GM12891 (cell line): ENCODE measurements around the gene CCR5.
A peak's percentile ranks its signal among the peaks of the same experiment; 100 is the strongest.

Source experiments
- DNase-seq: peaks from one replicate; pipeline ENCODE4 v3.0.0; 2011; ENCODE audit warnings: low spot score; ENCODE audit not compliant: insufficient read length
- FAIRE-seq: peaks from 2 replicates; lab custom pipeline; 2011; peaks lifted over from hg19 to GRCh38; lab: Jason Lieb, UNC
- PAX5 ChIP-seq: IDR thresholded peaks from 2 replicates; pipeline ENCODE4 v1.6.1; 2011; ENCODE audit warnings: low read length, moderate library complexity, mild to moderate bottlenecking; ENCODE audit not compliant: insufficient read depth, severe bottlenecking
- POLR2A ChIP-seq: IDR thresholded peaks from 2 replicates; pipeline ENCODE4 v1.6.1; 2011; ENCODE audit warnings: low read depth, low read length, control low read depth
- POLR2AphosphoS5 ChIP-seq: IDR thresholded peaks from 2 replicates; pipeline ENCODE4 v1.6.1; 2011; ENCODE audit warnings: low read depth, low read length, control low read depth
- POU2F2 ChIP-seq: IDR thresholded peaks from 2 replicates; pipeline ENCODE4 v1.6.1; 2011; ENCODE audit warnings: low read depth, mild to moderate bottlenecking, control low read depth, low read length, moderate library complexity
- SPI1 ChIP-seq: IDR thresholded peaks from 2 replicates; pipeline ENCODE4 v1.6.1; 2011; ENCODE audit warnings: low read depth, low read length, control low read depth
- TAF1 ChIP-seq: IDR thresholded peaks from 2 replicates; pipeline ENCODE4 v1.6.1; 2011; ENCODE audit warnings: low read depth, low read length, control low read depth

The CCR5 gene

GRCh38 chr3:46358466-46358865 is 12.3 kb upstream of the CCR5 start:
- no peak for TF ChIP-seq POLR2AphosphoS5
- no peak for TF ChIP-seq TAF1
- no peak for TF ChIP-seq POLR2A
- no peak for TF ChIP-seq POU2F2
- no peak for TF ChIP-seq PAX5
- no peak for TF ChIP-seq SPI1
- DNase-seq: no peak
- no peak for FAIRE-seq

GRCh38 chr3:46359733-46360493 is 10.8 kb upstream of the CCR5 start:
- DNase-seq: no peak
- TF ChIP-seq TAF1: no peak
- peak; percentile 78 for TF ChIP-seq POU2F2
- TF ChIP-seq POLR2A: no peak
- no peak for TF ChIP-seq PAX5
- TF ChIP-seq POLR2AphosphoS5: no peak
- peak; percentile 80 for TF ChIP-seq SPI1

GRCh38 chr3:46360907-46361306 is 9.8 kb upstream of the CCR5 start:
- FAIRE-seq (no peak), DNase-seq (no peak)
- TF ChIP-seq PAX5: no peak
- TF ChIP-seq POLR2A: no peak
- TF ChIP-seq POLR2AphosphoS5: no peak
- TF ChIP-seq TAF1: no peak
- TF ChIP-seq SPI1: no peak
- no peak for TF ChIP-seq POU2F2

More at GRCh38 chr3:46359733-46360493, 10.8 kb upstream of the CCR5 start:
- FAIRE-seq: peak; percentile 98

GRCh38 chr3:46361408-46362283 is 9.1 kb upstream of the CCR5 start:
- TF ChIP-seq SPI1 (no peak), PAX5 (no peak)
- no peak for DNase-seq
- peak; percentile 9 for FAIRE-seq

GRCh38 chr3:46365041-46365440 is 5.7 kb upstream of the CCR5 start:
- FAIRE-seq (peak; percentile 23), DNase-seq (no peak)
- TF ChIP-seq POU2F2 (no peak), TAF1 (no peak), POLR2AphosphoS5 (no peak), PAX5 (no peak), SPI1 (no peak), POLR2A (no peak)

GRCh38 chr3:46365737-46366524 is 4.8 kb upstream of the CCR5 start:
- TF ChIP-seq POLR2AphosphoS5 (no peak), POU2F2 (no peak), PAX5 (no peak), POLR2A (no peak), SPI1 (no peak), TAF1 (no peak)
- FAIRE-seq: peak; percentile 40
- no peak for DNase-seq

GRCh38 chr3:46367811-46368210 is 2.9 kb upstream of the CCR5 start:
- DNase-seq (no peak), FAIRE-seq (no peak)
- TF ChIP-seq POLR2A (no peak), SPI1 (no peak), POLR2AphosphoS5 (no peak), PAX5 (no peak), TAF1 (no peak), POU2F2 (no peak)

- FAIRE-seq (peak; percentile 100), DNase-seq (no peak)
- TF ChIP-seq POLR2AphosphoS5 (no peak), PAX5 (no peak), TAF1 (no peak), SPI1 (peak; percentile 30; the same call in 1 of the 2 replicates), POU2F2 (no peak), POLR2A (no peak)
These were observed 2.2 kb upstream of the CCR5 start for GRCh38 chr3:46368569-46368968.

- TF ChIP-seq POLR2AphosphoS5 (no peak), TAF1 (no peak), POLR2A (no peak), POU2F2 (no peak), PAX5 (no peak), SPI1 (no peak)
- FAIRE-seq (peak; percentile 28), DNase-seq (no peak)
These were observed 1.6 kb upstream of the CCR5 start for GRCh38 chr3:46369151-46369550.
